Activated CD8-positive, alpha-beta memory T cell treated with anti-CD3 and anti-CD28 coated beads, Interleukin-2, amount 50 U/mL, for 24 hours (primary cell): ENCODE data around the gene KRAS.

Source experiments
- DNase-seq: peaks from one replicate; pipeline ENCODE4 v3.0.0-alpha.2; 2020; ENCODE audit errors: extremely low read depth

KRAS gene

GRCh38 chr12:25195056-25195971, 55.4 kb downstream of the KRAS start, which contains the start of the genes DNAI7 and ETFRF1:
DNAI7 (minus strand) TSS chr12:25195160; CDS start chr12:25195078, 82 bp downstream.
ETFRF1 (plus strand) TSS chr12:25195237; CDS start chr12:25203957, 8,720 bp downstream.
- DNase-seq = peak; percentile 93

- no peak for DNase-seq
Observed at GRCh38 chr12:25194722-25195055, 56.0 kb downstream of the KRAS start.

- DNase-seq = no peak
Observed at GRCh38 chr12:25194214-25194613, 56.5 kb downstream of the KRAS start.

GRCh38 chr12:25190793-25191192, 59.9 kb downstream of the KRAS start:
- DNase-seq = no peak

- DNase-seq = no peak
Observed at GRCh38 chr12:25189656-25190055, 61.1 kb downstream of the KRAS start.

GRCh38 chr12:25187781-25188180, 62.9 kb downstream of the KRAS start:
- no peak for DNase-seq

GRCh38 chr12:25186788-25187402, 63.8 kb downstream of the KRAS start:
- DNase-seq = no peak

GRCh38 chr12:25186038-25186787, 64.5 kb downstream of the KRAS start:
- DNase-seq = no peak

GRCh38 chr12:25184132-25184531, 66.6 kb downstream of the KRAS start:
- DNase-seq = no peak

GRCh38 chr12:25182765-25183164, 68.0 kb downstream of the KRAS start:
- DNase-seq = no peak

- no peak for DNase-seq
Observed at GRCh38 chr12:25162866-25163265, 87.9 kb downstream of the KRAS start.

- DNase-seq = no peak
Observed at GRCh38 chr12:25156061-25156460, 94.7 kb downstream of the KRAS start.

GRCh38 chr12:25155022-25155576, 95.6 kb downstream of the KRAS start:
- no peak for DNase-seq
